Suprapubic skin (tissue), 4 donors: ENCODE results near the gene PCNX1. TPM values are rescaled to one million over a fixed set of nuclear protein-coding genes. Genes with fewer than 3 reads are reported as not detected.

Source experiments
- DNase-seq, 2 donors: peaks; one replicate each; pipeline ENCODE4 v3.0.0-alpha.2; 2019; ENCODE audit warnings: low spot score in 2 of 2
- H3K27ac ChIP-seq: fragments of 200-600 bp; sonication (generic); one replicate; pipeline ENCODE4 v1.5.1; 2019
- H3K27me3 ChIP-seq: fragments of 200-600 bp; sonication (generic); one replicate; pipeline ENCODE4 v1.5.1; 2019
- H3K36me3 ChIP-seq: fragments of 200-600 bp; sonication (generic); one replicate; pipeline ENCODE4 v1.5.1; 2019
- H3K4me1 ChIP-seq: fragments of 200-600 bp; sonication (generic); one replicate; pipeline ENCODE4 v1.5.1; 2019
- H3K4me3 ChIP-seq: fragments of 200-600 bp; sonication (generic); one replicate; pipeline ENCODE4 v1.5.1; 2019; ENCODE audit warnings: mild to moderate bottlenecking
- H3K9me3 ChIP-seq: fragments of 200-600 bp; sonication (generic); one replicate; pipeline ENCODE4 v1.5.1; 2019
- EP300 ChIP-seq: sonication (generic); formaldehyde crosslinking; IDR thresholded peaks from one replicate; pipeline ENCODE4 v1.6.1; 2017; ENCODE audit warnings: antibody characterized with exemption
- POLR2A ChIP-seq, 2 donors: fragments of 450-650 bp; IDR thresholded peaks; one replicate each; pipeline ENCODE4 v1.6.1; 2017; ENCODE audit warnings: antibody characterized with exemption in 2 of 2, mild to moderate bottlenecking in 2 of 2, moderate library complexity in 2 of 2
- POLR2AphosphoS5 ChIP-seq, 3 donors: sonication (generic); formaldehyde crosslinking; IDR thresholded peaks; one replicate each; pipeline ENCODE4 v1.6.1; 2017; ENCODE audit warnings: antibody characterized with exemption in 3 of 3
- WGBS: methylation state at CpG from one replicate; pipeline ENCODE4 v1.1.5; 2018; 5-methylcytosine and 5-hydroxymethylcytosine counted together
- total RNA-seq, 4 donors: library from RNA; depleted of rRNA; stranded (reverse); fragments of >200 nt; gene quantifications; one replicate each; pipeline ENCODE4 v1.1.0, GENCODE V29; 2016
- TF ChIP-seq, protein P1 (sequence below), 2 donors: fragments of 200-600 bp in 1 of 2; fragments of 450-650 bp in 1 of 2; sonication (generic) in 1 of 2; IDR thresholded peaks; one replicate each; pipeline ENCODE4 v1.5.1; 2016 to 2019; ENCODE audit warnings: antibody characterized with exemption in 2 of 2, mild to moderate bottlenecking in 1 of 2, moderate library complexity in 1 of 2

The PCNX1 gene
- total RNA-seq, 4 donors from 2014 or later: 22.0 to 95.4 (median 29.7) TPM

DNA sequence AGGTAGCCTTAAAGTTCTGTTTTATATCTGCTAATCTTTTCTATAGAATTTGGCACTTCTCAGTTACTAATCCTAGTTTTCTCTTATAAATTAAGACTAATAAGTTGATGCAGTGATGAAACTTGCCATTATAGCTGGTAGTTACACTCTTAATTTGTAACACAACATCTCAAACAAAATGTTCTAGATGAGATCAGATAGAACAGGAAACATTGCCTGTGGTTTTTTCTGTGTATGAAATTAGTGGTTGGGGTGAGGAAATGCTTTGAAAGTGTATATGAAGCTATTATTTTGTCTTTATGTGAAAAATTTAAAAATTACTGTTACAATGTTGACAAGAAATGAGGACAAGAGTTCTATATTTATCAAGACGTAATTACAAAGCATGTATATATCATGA, 91.9 kb downstream of the PCNX1 start:
- peak overlapping the region; percentile 56 for H3K27ac ChIP-seq
- 85% methylated on average over 1 of the region's 1 CpG for WGBS

GRCh38 chr14:71000091-71000490, 92.8 kb downstream of the PCNX1 start:
- Histone ChIP-seq H3K36me3 (peaks cover 15% of the 10 kb centered on the region), H3K4me3 (no peak overlapping the region), H3K27ac (peak overlapping the region; percentile 45), H3K27me3 (no peaks in the 10 kb centered on the region), H3K9me3 (no peaks in the 10 kb centered on the region), H3K4me1 (no peaks in the 10 kb centered on the region)
- no peak for DNase-seq
- TF ChIP-seq POLR2A (IDR thresholded peaks at IDR 0.05) (no peak), POLR2AphosphoS5 (IDR thresholded peaks at IDR 0.05) (no peak), EP300 (no peak)
- TF ChIP-seq, protein P1, sequence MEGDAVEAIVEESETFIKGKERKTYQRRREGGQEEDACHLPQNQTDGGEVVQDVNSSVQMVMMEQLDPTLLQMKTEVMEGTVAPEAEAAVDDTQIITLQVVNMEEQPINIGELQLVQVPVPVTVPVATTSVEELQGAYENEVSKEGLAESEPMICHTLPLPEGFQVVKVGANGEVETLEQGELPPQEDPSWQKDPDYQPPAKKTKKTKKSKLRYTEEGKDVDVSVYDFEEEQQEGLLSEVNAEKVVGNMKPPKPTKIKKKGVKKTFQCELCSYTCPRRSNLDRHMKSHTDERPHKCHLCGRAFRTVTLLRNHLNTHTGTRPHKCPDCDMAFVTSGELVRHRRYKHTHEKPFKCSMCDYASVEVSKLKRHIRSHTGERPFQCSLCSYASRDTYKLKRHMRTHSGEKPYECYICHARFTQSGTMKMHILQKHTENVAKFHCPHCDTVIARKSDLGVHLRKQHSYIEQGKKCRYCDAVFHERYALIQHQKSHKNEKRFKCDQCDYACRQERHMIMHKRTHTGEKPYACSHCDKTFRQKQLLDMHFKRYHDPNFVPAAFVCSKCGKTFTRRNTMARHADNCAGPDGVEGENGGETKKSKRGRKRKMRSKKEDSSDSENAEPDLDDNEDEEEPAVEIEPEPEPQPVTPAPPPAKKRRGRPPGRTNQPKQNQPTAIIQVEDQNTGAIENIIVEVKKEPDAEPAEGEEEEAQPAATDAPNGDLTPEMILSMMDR (IDR thresholded peaks at IDR 0.05): no peak
- WGBS: 96% methylated on average over 2 of the region's 2 CpGs

More for the DNA sequence above, 91.9 kb downstream of the PCNX1 start:
- Histone ChIP-seq H3K9me3 (no peaks in the 10 kb centered on the region), H3K27me3 (no peaks in the 10 kb centered on the region), H3K4me1 (no peaks in the 10 kb centered on the region), H3K4me3 (no peak overlapping the region), H3K36me3 (peaks cover 7% of the 10 kb centered on the region)
- no peak for DNase-seq
- TF ChIP-seq, protein P1 (IDR thresholded peaks at IDR 0.05): no peak
- TF ChIP-seq EP300 (no peak), POLR2A (IDR thresholded peaks at IDR 0.05) (no peak), POLR2AphosphoS5 (IDR thresholded peaks at IDR 0.05) (no peak)

DNA sequence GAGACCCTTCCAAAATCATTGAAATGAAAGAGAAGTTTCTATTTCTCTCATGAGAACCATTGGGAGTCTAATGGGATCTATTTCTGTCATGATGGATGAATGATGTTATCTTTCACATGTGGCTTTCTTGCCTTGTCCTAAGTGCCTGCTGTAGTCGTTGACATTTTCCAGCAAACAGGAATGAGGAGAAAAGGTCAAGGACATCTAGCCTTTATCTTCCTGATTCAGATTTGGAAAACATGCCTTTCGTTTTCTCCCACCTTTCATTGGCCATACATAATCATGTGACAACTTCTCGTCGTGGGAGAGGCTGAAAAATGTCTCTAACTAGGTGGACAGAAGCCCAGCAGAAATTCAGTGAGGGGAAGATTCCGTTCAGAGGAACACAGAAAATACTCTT, 94.5 kb downstream of the PCNX1 start:
- Histone ChIP-seq H3K9me3 (no peaks in the 10 kb centered on the region), H3K36me3 (peaks cover 13% of the 10 kb centered on the region), H3K27ac (no peak overlapping the region), H3K4me1 (no peaks in the 10 kb centered on the region), H3K27me3 (no peaks in the 10 kb centered on the region), H3K4me3 (no peak overlapping the region)
- WGBS: 71% methylated on average over 5 of the region's 5 CpGs
- TF ChIP-seq EP300: no peak
- TF ChIP-seq, protein P1 (IDR thresholded peaks at IDR 0.05): no peak
- no peak for DNase-seq

- 96% methylated on average over 13 of the region's 13 CpGs for WGBS
- no peak for DNase-seq
- Histone ChIP-seq H3K9me3 (no peaks in the 10 kb centered on the region), H3K4me3 (no peak overlapping the region), H3K4me1 (no peaks in the 10 kb centered on the region), H3K36me3 (peaks cover 13% of the 10 kb centered on the region), H3K27me3 (no peaks in the 10 kb centered on the region), H3K27ac (no peak overlapping the region)
- TF ChIP-seq EP300: no peak
- no peak for TF ChIP-seq POLR2A (IDR thresholded peaks at IDR 0.05)
- TF ChIP-seq POLR2AphosphoS5 (IDR thresholded peaks at IDR 0.05): no peak
- TF ChIP-seq, protein P1 (IDR thresholded peaks at IDR 0.05): no peak
Observed at GRCh38 chr14:71003156-71003555, 95.9 kb downstream of the PCNX1 start.

- Histone ChIP-seq H3K9me3 (no peaks in the 10 kb centered on the region), H3K4me3 (no peak overlapping the region), H3K27ac (no peak overlapping the region), H3K36me3 (peaks cover 13% of the 10 kb centered on the region), H3K4me1 (no peaks in the 10 kb centered on the region), H3K27me3 (no peaks in the 10 kb centered on the region)
- no peak for DNase-seq
- WGBS: 95% methylated on average over 2 of the region's 2 CpGs
- TF ChIP-seq, protein P1 (IDR thresholded peaks at IDR 0.05): no peak
- TF ChIP-seq EP300: no peak
- no peak for TF ChIP-seq POLR2AphosphoS5 (IDR thresholded peaks at IDR 0.05)
- TF ChIP-seq POLR2A (IDR thresholded peaks at IDR 0.05): no peak
Observed at GRCh38 chr14:71004481-71004880, 97.2 kb downstream of the PCNX1 start.
